ENCODE data around the gene CASP7. TPM values are rescaled to one million over a fixed set of nuclear protein-coding genes. Genes with fewer than 3 reads are reported as not detected.

The CASP7 gene
- total and polyA plus RNA-seq, 10 of the 15 experiments (the other 5 are each of a cell fraction or from before 2014, with no cell fraction given), result 23.7 to 34.4 (median 28.7) TPM

- H3K79me2 ChIP-seq (ENCODE audit: control insufficient read depth, insufficient read depth, low read length), result no peaks in the 10 kb centered on the region
- H3K36me3 ChIP-seq (ENCODE audit: control insufficient read depth in 2 of 2, insufficient read depth in 2 of 2, low read length in 1 of 2), result no peaks in the 10 kb centered on the region
- no peak overlapping the region for H3K4me2 ChIP-seq (ENCODE audit: control insufficient read depth, insufficient read depth)
- intact Hi-C loops (cut with micrococcal nuclease; ENCODE audit: unreplicated experiment) (no loop called here), in situ Hi-C loops (cut with MboI) (no loop called here)
- no TSS peak for BruUV-seq (replicated peaks)
- ATAC-seq (no peak), DNase-seq (ENCODE audit: low read depth, low spot score) (no peak), FAIRE-seq (no peak)
- SMC1A ChIA-PET (ENCODE audit: uncharacterized antibody, unreplicated experiment), result no interaction called here
- TF ChIP-seq RB1 (IDR thresholded peaks at IDR 0.05; ENCODE audit: borderline replicate concordance), result no peak
- TF ChIP-seq IRF4 (IDR thresholded peaks at IDR 0.05; ENCODE audit: low read depth, low read length), result no peak
- no peak overlapping the region for H3K9ac ChIP-seq (ENCODE audit: control insufficient read depth, insufficient read depth, low read length)
- RAD21 ChIA-PET (ENCODE audit: unreplicated experiment), result no interaction called here
- H3K27ac ChIP-seq (ENCODE audit: control insufficient read depth, insufficient read depth), result no peak overlapping the region
- CTCF ChIA-PET, result no interaction called here
- no peaks in the 10 kb centered on the region; the same call in 2 of the 3 replicates for H3K9me3 ChIP-seq (replicated peaks; ENCODE audit: control insufficient read depth, insufficient read depth, low read length)
- H2AFZ ChIP-seq (ENCODE audit: control insufficient read depth, low read depth, low read length), result no peak overlapping the region
- H3K4me1 ChIP-seq (ENCODE audit: control insufficient read depth, insufficient read depth, low read length), result no peaks in the 10 kb centered on the region
- peaks cover 0 to 2% of the 10 kb centered on the region in 2 experiments; a peak in 1 of 4 replicates for H3K27me3 ChIP-seq (replicated peaks in 1 of 2; ENCODE audit: control insufficient read depth in 2 of 2, insufficient read depth in 2 of 2, low read length in 1 of 2)
- POLR2A ChIA-PET, result no interaction called here
- no peak overlapping the region for H3K4me3 ChIP-seq
- 3% methylated on average over 6 of the region's 6 CpGs for WGBS (ENCODE audit: insufficient coverage, insufficient replicate concordance, low lambda C conversion rate, missing lambda C conversion rate)
- H4K20me1 ChIP-seq (ENCODE audit: control insufficient read depth, insufficient read depth), result no peaks in the 10 kb centered on the region
These were observed 47.9 kb upstream of the CASP7 start for GRCh38 chr10:113631684-113632367.

- SMC1A ChIA-PET (ENCODE audit: uncharacterized antibody, unreplicated experiment), result interaction anchor here (1.1 kb wide), 1 partner anchor 24 kb away, joined by 3 read pairs; the partner anchor contains the start of gene NRAP
- no peak overlapping the region for H2AFZ ChIP-seq (ENCODE audit: control insufficient read depth, low read depth, low read length)
- no peaks in the 10 kb centered on the region for H3K4me1 ChIP-seq (ENCODE audit: control insufficient read depth, insufficient read depth, low read length)
- 27% methylated on average over 3 of the region's 3 CpGs for whole genome bisulfite sequencing (ENCODE audit: insufficient coverage, insufficient replicate concordance, low lambda C conversion rate, missing lambda C conversion rate)
- DNase-seq (ENCODE audit: low read depth, low spot score) (no peak), FAIRE-seq (no peak), ATAC-seq (no peak)
- no peak overlapping the region for H3K27ac ChIP-seq (ENCODE audit: control insufficient read depth, insufficient read depth)
- H4K20me1 ChIP-seq (ENCODE audit: control insufficient read depth, insufficient read depth), result no peaks in the 10 kb centered on the region
- RAD21 ChIA-PET (ENCODE audit: unreplicated experiment), result no interaction called here
- H3K36me3 ChIP-seq (ENCODE audit: control insufficient read depth in 2 of 2, insufficient read depth in 2 of 2, low read length in 1 of 2), result no peaks in the 10 kb centered on the region
- in situ Hi-C loops (cut with MboI), result no loop called here
- CTCF ChIA-PET, result interaction anchor here (1.7 kb wide), 1 partner anchor 12 kb away, joined by 5 read pairs; no protein-coding TSS in a partner anchor
- H3K4me3 ChIP-seq, result no peak overlapping the region
- intact Hi-C loops (cut with micrococcal nuclease; ENCODE audit: unreplicated experiment), result no loop called here
- no peak overlapping the region for H3K4me2 ChIP-seq (ENCODE audit: control insufficient read depth, insufficient read depth)
- no peaks in the 10 kb centered on the region; the same call in 2 of the 3 replicates for H3K9me3 ChIP-seq (replicated peaks; ENCODE audit: control insufficient read depth, insufficient read depth, low read length)
- POLR2A ChIA-PET, result no interaction called here
- H3K27me3 ChIP-seq (replicated peaks in 1 of 2; ENCODE audit: control insufficient read depth in 2 of 2, insufficient read depth in 2 of 2, low read length in 1 of 2), result no peaks in the 10 kb centered on the region; a peak in 2 of 4 replicates
- no peaks in the 10 kb centered on the region for H3K79me2 ChIP-seq (ENCODE audit: control insufficient read depth, insufficient read depth, low read length)
- H3K9ac ChIP-seq (ENCODE audit: control insufficient read depth, insufficient read depth, low read length), result no peak overlapping the region
- BruUV-seq (replicated peaks), result no TSS peak
- TF ChIP-seq NFYA (IDR thresholded peaks at IDR 0.05; ENCODE audit: borderline replicate concordance, low read depth, low read length), result no peak
- TF ChIP-seq MEF2B (IDR thresholded peaks at IDR 0.05; ENCODE audit: partially characterized antibody, poor library complexity, severe bottlenecking), result no peak
- TF ChIP-seq FOXK2 (IDR thresholded peaks at IDR 0.05), result no peak
- no peak for TF ChIP-seq ZSCAN29 (IDR thresholded peaks at IDR 0.05)
- no peak for TF ChIP-seq ZBED1 (IDR thresholded peaks at IDR 0.05; ENCODE audit: borderline replicate concordance)
- no peak for TF ChIP-seq ZBTB4 (CRISPR knock-in tag; IDR thresholded peaks at IDR 0.05)
- no peak for TF ChIP-seq TARDBP (IDR thresholded peaks at IDR 0.05; ENCODE audit: borderline replicate concordance)
- TF ChIP-seq ZNF592 (IDR thresholded peaks at IDR 0.05), result no peak
These were observed 39.7 kb upstream of the CASP7 start for GRCh38 chr10:113639966-113640365.
